ENCODE data around the gene LMO1.
A peak's percentile ranks its signal among the peaks of the same experiment; 100 is the strongest.

The LMO1 gene

GRCh38 chr11:8225589-8226036 is 38.1 kb downstream of the LMO1 start:
- DNase-seq, result peak; percentile 71

- DNase-seq, result no peak
Observed at GRCh38 chr11:8224711-8225110, 39.0 kb downstream of the LMO1 start.

GRCh38 chr11:8224161-8224591 is 39.5 kb downstream of the LMO1 start:
- no peak for DNase-seq

- DNase-seq, result no peak
Observed at GRCh38 chr11:8223513-8223900, 40.2 kb downstream of the LMO1 start.

- no peak for DNase-seq
Observed at GRCh38 chr11:8222820-8223512, 40.7 kb downstream of the LMO1 start.

GRCh38 chr11:8221917-8222495 is 41.7 kb downstream of the LMO1 start:
- no peak for DNase-seq

GRCh38 chr11:8221046-8221723 is 42.5 kb downstream of the LMO1 start:
- no peak for DNase-seq

- no peak for DNase-seq
Observed at GRCh38 chr11:8220261-8221045, 43.2 kb downstream of the LMO1 start.

GRCh38 chr11:8219257-8220021 is 44.2 kb downstream of the LMO1 start:
- DNase-seq, result peak; percentile 46

- DNase-seq, result no peak
Observed at GRCh38 chr11:8218840-8219239, 44.8 kb downstream of the LMO1 start.

- DNase-seq, result no peak
Observed at GRCh38 chr11:8218409-8218808, 45.3 kb downstream of the LMO1 start.

GRCh38 chr11:8217926-8218325 is 45.8 kb downstream of the LMO1 start:
- DNase-seq, result no peak

GRCh38 chr11:8217136-8217535 is 46.5 kb downstream of the LMO1 start:
- no peak for DNase-seq

- no peak for DNase-seq
Observed at GRCh38 chr11:8213376-8213775, 50.3 kb downstream of the LMO1 start.

- no peak for DNase-seq
Observed at GRCh38 chr11:8209208-8209807, 54.4 kb downstream of the LMO1 start.

- DNase-seq, result no peak
Observed at GRCh38 chr11:8207080-8208000, 56.3 kb downstream of the LMO1 start.

- DNase-seq, result peak; percentile 89
Observed at GRCh38 chr11:8206251-8207079, 57.2 kb downstream of the LMO1 start.

GRCh38 chr11:8205566-8205965 is 58.1 kb downstream of the LMO1 start:
- DNase-seq, result no peak

GRCh38 chr11:8204596-8204995 is 59.1 kb downstream of the LMO1 start:
- DNase-seq, result no peak

- no peak for DNase-seq
Observed at GRCh38 chr11:8204025-8204424, 59.7 kb downstream of the LMO1 start.
